HepG2 (cell line): ENCODE data around the gene MAN1C1. TPM values are rescaled to one million over a fixed set of nuclear protein-coding genes. Genes with fewer than 3 reads are reported as not detected.

ENCODE experiments used
- ATAC-seq: fragments of 200-7000 bp; cut with Tn5 transposase; 3 replicates; pipeline ENCODE4 v1.9.1; 2020; ENCODE audit warnings: mild to moderate bottlenecking, moderate library complexity
- BruUV-seq: library from RNA; stranded (reverse); fragments of 400-500 nt; replicated peaks from 2 replicates; lab custom pipeline; 2021; lab: Mats Ljungman, UMichigan
- CTCF ChIA-PET: fragments of 300-600 bp; formaldehyde crosslinking; extraction: SDS; loops from one replicate; lab custom pipeline; 2021; ENCODE audit warnings: low total read pairs, inconsistent platforms, low intra/inter-chr PET ratio; lab: Yijun Ruan, JAX
- POLR2A ChIA-PET: fragments of 350-600 bp; sonication (Branson Sonifier 250); formaldehyde crosslinking; loops from one replicate; lab custom pipeline; 2020; ENCODE audit warnings: antibody characterized with exemption, inconsistent platforms; lab: Yijun Ruan, JAX
- DNase-seq: peaks from one replicate; pipeline ENCODE4 v3.0.0-alpha.2; 2015; ENCODE audit warnings: low spot score
- FAIRE-seq: peaks from 3 replicates; lab custom pipeline; 2011; peaks lifted over from hg19 to GRCh38; lab: Jason Lieb, UNC
- H2AFZ ChIP-seq: one replicate; pipeline ENCODE4 v1.6.1; 2011; ENCODE audit warnings: low read length, inconsistent platforms
- H3K27ac ChIP-seq: fragments of 300-600 bp; 3 replicates; pipeline ENCODE4 v1.8.0; 2011; ENCODE audit warnings: mixed run types, mild to moderate bottlenecking, mixed read lengths, low read length, inconsistent platforms; ENCODE audit not compliant: insufficient read depth; ENCODE audit errors: extremely low read length
- H3K27me3 ChIP-seq, 2 experiments: fragments of 200-600 bp in 1 of 2; 2 replicates in 1 of 2; 3 replicates in 1 of 2; pipeline versions ENCODE4 v1.6.0 to v1.8.0; 2011; ENCODE audit warnings: low read length in 2 of 2, mild to moderate bottlenecking in 2 of 2, moderate library complexity in 2 of 2, inconsistent platforms in 1 of 2; ENCODE audit not compliant: insufficient read depth in 2 of 2, control insufficient read depth in 1 of 2
- H3K36me3 ChIP-seq, 2 experiments: fragments of 200-600 bp in 1 of 2; replicated peaks in 1 of 2; 2 replicates in 1 of 2; 3 replicates in 1 of 2; pipeline versions ENCODE4 v1.5.1 to v1.8.0; 2011; ENCODE audit warnings: low read length in 2 of 2, inconsistent platforms in 1 of 2; ENCODE audit not compliant: insufficient read depth in 2 of 2, control insufficient read depth in 1 of 2
- H3K4me1 ChIP-seq: 2 replicates; pipeline ENCODE4 v1.5.1; 2012; ENCODE audit warnings: low read length, inconsistent platforms; ENCODE audit not compliant: insufficient read depth
- H3K4me2 ChIP-seq: 2 replicates; pipeline ENCODE4 v1.6.0; 2011; ENCODE audit warnings: low read depth, low read length, inconsistent platforms
- H3K4me3 ChIP-seq, 3 experiments: fragments of 200-600 bp in 1 of 3; sonication (generic), shearing (Covaris generic) in 1 of 3; replicated peaks in 1 of 3; 2 replicates each; pipeline ENCODE4 v1.5.1; 2011 to 2016; ENCODE audit warnings: low read length in 3 of 3, inconsistent platforms in 2 of 3, low read depth in 2 of 3, mild to moderate bottlenecking in 2 of 3, control low read depth in 1 of 3, mixed read lengths in 1 of 3; ENCODE audit not compliant: insufficient read depth in 1 of 3
- H3K79me2 ChIP-seq: one replicate; pipeline ENCODE4 v1.6.1; 2011; ENCODE audit warnings: low read length, inconsistent platforms; ENCODE audit not compliant: insufficient read depth
- H3K9ac ChIP-seq: 2 replicates; pipeline ENCODE4 v1.6.0; 2011; ENCODE audit warnings: mild to moderate bottlenecking, low read depth, low read length, inconsistent platforms; ENCODE audit not compliant: insufficient read depth
- H3K9me3 ChIP-seq: 2 replicates; pipeline ENCODE4 v1.5.1; 2012; ENCODE audit warnings: mild to moderate bottlenecking, low read length
- H4K20me1 ChIP-seq: 2 replicates; pipeline ENCODE4 v1.6.0; 2011; ENCODE audit warnings: inconsistent platforms, mild to moderate bottlenecking, low read length, moderate library complexity; ENCODE audit not compliant: insufficient read depth
- DNMT1 ChIP-seq: sonication (generic); formaldehyde crosslinking; IDR thresholded peaks from 2 replicates; pipeline ENCODE4 v1.5.1; 2020; ENCODE audit warnings: mild to moderate bottlenecking, missing genetic modification reagents
- KLF9 ChIP-seq: IDR thresholded peaks from 2 replicates; pipeline ENCODE4 v1.6.1; 2016; ENCODE audit warnings: low read depth
- RBAK ChIP-seq: sonication (generic); formaldehyde crosslinking; IDR thresholded peaks from 2 replicates; pipeline ENCODE4 v1.5.1; 2020; ENCODE audit warnings: mild to moderate bottlenecking, missing genetic modification reagents
- SRY ChIP-seq: sonication (generic); formaldehyde crosslinking; IDR thresholded peaks from 2 replicates; pipeline ENCODE4 v1.8.0; 2022; ENCODE audit warnings: mild to moderate bottlenecking, missing genetic modification reagents
- ZBTB25 ChIP-seq: IDR thresholded peaks from 2 replicates; pipeline ENCODE4 v1.6.1; 2018; ENCODE audit warnings: missing genetic modification reagents
- ZBTB33 ChIP-seq: sonication (generic); formaldehyde crosslinking; IDR thresholded peaks from 2 replicates; pipeline ENCODE4 v1.4.0; 2020; ENCODE audit warnings: missing genetic modification reagents
- ZFX ChIP-seq: sonication (generic); formaldehyde crosslinking; IDR thresholded peaks from 2 replicates; pipeline ENCODE4 v1.4.0; 2020; ENCODE audit warnings: mild to moderate bottlenecking, low read depth, missing genetic modification reagents, moderate library complexity
- ZNF383 ChIP-seq: sonication (generic); formaldehyde crosslinking; IDR thresholded peaks from 2 replicates; pipeline ENCODE4 v1.4.0; 2020; ENCODE audit warnings: missing genetic modification reagents, mild to moderate bottlenecking, borderline replicate concordance
- ZNF556 ChIP-seq: sonication (generic); formaldehyde crosslinking; IDR thresholded peaks from 2 replicates; pipeline ENCODE4 v1.4.0; 2020; ENCODE audit warnings: mild to moderate bottlenecking, missing genetic modification reagents, borderline replicate concordance
- ZNF597 ChIP-seq: sonication (generic); formaldehyde crosslinking; IDR thresholded peaks from 2 replicates; pipeline ENCODE4 v1.5.0; 2020; ENCODE audit warnings: missing genetic modification reagents
- ZNF775 ChIP-seq: sonication (generic); formaldehyde crosslinking; IDR thresholded peaks from 2 replicates; pipeline ENCODE4 v1.4.0; 2020; ENCODE audit warnings: missing genetic modification reagents, mild to moderate bottlenecking, moderate library complexity, borderline replicate concordance
- ZNF83 ChIP-seq: sonication (generic); formaldehyde crosslinking; IDR thresholded peaks from 2 replicates; pipeline ENCODE4 v1.4.0; 2020; ENCODE audit warnings: missing genetic modification reagents, mild to moderate bottlenecking, borderline replicate concordance
- ZSCAN20 ChIP-seq: sonication (generic); formaldehyde crosslinking; IDR thresholded peaks from 2 replicates; pipeline ENCODE4 v1.4.0; 2020; ENCODE audit warnings: missing genetic modification reagents, mild to moderate bottlenecking, borderline replicate concordance
- ZZZ3 ChIP-seq: sonication (generic); formaldehyde crosslinking; IDR thresholded peaks from 2 replicates; pipeline ENCODE4 v1.4.0; 2020; ENCODE audit warnings: missing genetic modification reagents, mild to moderate bottlenecking, borderline replicate concordance
- WGBS: methylation state at CpG from one replicate; pipeline ENCODE4 v1.1.6; 2017; ENCODE audit warnings: low lambda C conversion rate; 5-methylcytosine and 5-hydroxymethylcytosine counted together
- in situ Hi-C: cut with HindIII; loops from 2 replicates; pipeline ENCODE4 v1.10.0; 2017; ENCODE audit warnings: low pct_unique_long_range_greater_than_20kb; ENCODE audit not compliant: extremely low pct_ligation_motif_present
- intact Hi-C: fragments of 100-400 bp; cut with micrococcal nuclease; formaldehyde crosslinking; loops from one replicate; pipeline ENCODE4 v1.10.0; 2022; ENCODE audit not compliant: unreplicated experiment
- polyA plus RNA-seq, 8 experiments: library from polyadenylated mRNA; depleted of rRNA in 3 of 8; stranded (reverse) in 7 of 8; unstranded in 1 of 8; fragments of >200 nt; fragmentation: Illumina TruSeq in 4 of 8; extraction: Trizol in 4 of 8; gene quantifications; 2 replicates each; pipeline versions ENCODE4 v1.2.1 to v1.2.3, GENCODE V29; 2011 to 2016; ENCODE audit warnings: low read depth in 4 of 8, missing spikeins in 1 of 8, mixed read lengths in 1 of 8; ENCODE audit not compliant: insufficient read depth in 1 of 8
- total RNA-seq, 5 experiments: library from RNA; depleted of rRNA; stranded (reverse); fragments of >200 nt; fragmentation: Illumina TruSeq; extraction: Trizol; gene quantifications; 2 replicates each; pipeline ENCODE4 v1.2.3, GENCODE V29; 2016; ENCODE audit warnings: low read depth in 1 of 5

MAN1C1 gene
- total and polyA plus RNA-seq, 2 of the 13 experiments (the other 11 are each of a cell fraction or from before 2014, with no cell fraction given) = 0.18 to 0.49 TPM

GRCh38 chr1:25710583-25711347, 94.2 kb downstream of the MAN1C1 start:
- no peaks in the 10 kb centered on the region for H4K20me1 ChIP-seq
- BruUV-seq = no TSS peak
- ATAC-seq = no peak
- peaks cover 15% of the 10 kb centered on the region for H3K4me1 ChIP-seq
- no peaks in the 10 kb centered on the region for H3K9me3 ChIP-seq
- ChIA-PET CTCF (no interaction called here), POLR2A (no interaction called here)
- no peak overlapping the region for H2AFZ ChIP-seq
- H3K4me3 ChIP-seq = no peak overlapping the region
- H3K9ac ChIP-seq = no peak overlapping the region
- TF ChIP-seq ZNF83 (CRISPR knock-in tag) (no peak), KLF9 (CRISPR knock-in tag) (no peak), ZNF775 (no peak), ZFX (CRISPR knock-in tag) (no peak), ZNF597 (CRISPR knock-in tag) (no peak), SRY (CRISPR knock-in tag) (no peak), ZNF383 (CRISPR knock-in tag) (no peak), RBAK (CRISPR knock-in tag) (no peak), DNMT1 (CRISPR knock-in tag) (no peak), ZBTB33 (CRISPR knock-in tag) (no peak), ZSCAN20 (CRISPR knock-in tag) (no peak), ZNF556 (CRISPR knock-in tag) (no peak), ZZZ3 (CRISPR knock-in tag) (no peak), ZBTB25 (CRISPR knock-in tag) (no peak)
- TF ChIP-seq, all 625 proteins: peak for 0
- Histone ChIP-seq H3K36me3 (no peaks in the 10 kb centered on the region), H3K79me2 (no peaks in the 10 kb centered on the region), H3K27me3 (peaks cover 0 to 13% of the 10 kb centered on the region in 2 experiments; a peak in 2 of 5 replicates), H3K27ac (no peak overlapping the region), H3K4me2 (no peak overlapping the region)
- 73% methylated on average over 6 of the region's 7 CpGs for WGBS
- FAIRE-seq = no peak
- DNase-seq = peak; percentile 7
- in situ Hi-C loops (no loop called here), intact Hi-C loops (no loop called here)
